Ovary (tissue), 9 donors: ENCODE data around the gene POLR1C. TPM values are rescaled to one million over a fixed set of nuclear protein-coding genes. Genes with fewer than 3 reads are reported as not detected.

ENCODE experiments used
- DNase-seq, 5 donors: peaks; one replicate each; pipeline ENCODE4 v3.0.0-alpha.2; 2019 to 2020
- H3K27ac ChIP-seq, 2 donors: fragments of 200-600 bp; one replicate each; pipeline versions ENCODE4 v1.5.1 to v1.8.0; 2019 to 2022
- H3K27me3 ChIP-seq: fragments of 200-600 bp; one replicate; pipeline ENCODE4 v1.8.0; 2022
- H3K36me3 ChIP-seq: fragments of 200-600 bp; sonication (generic); one replicate; pipeline ENCODE4 v1.5.1; 2019
- H3K4me1 ChIP-seq: one replicate; pipeline ENCODE4 v1.8.1; 2013; ENCODE audit warnings: mild to moderate bottlenecking, moderate library complexity; ENCODE audit not compliant: insufficient read depth
- H3K4me3 ChIP-seq: fragments of 200-600 bp; sonication (generic); one replicate; pipeline ENCODE4 v1.5.1; 2017
- H3K9me3 ChIP-seq, 2 donors: fragments of 200-600 bp in 1 of 2; sonication (generic) in 1 of 2; one replicate each; pipeline versions ENCODE4 v1.5.1 to v1.8.1; 2013 to 2019; ENCODE audit warnings: mild to moderate bottlenecking in 1 of 2, moderate library complexity in 1 of 2
- EP300 ChIP-seq: sonication (generic); formaldehyde crosslinking; IDR thresholded peaks from one replicate; pipeline ENCODE4 v1.6.1; 2017; ENCODE audit warnings: antibody characterized with exemption
- POLR2A ChIP-seq: fragments of 450-650 bp; IDR thresholded peaks from one replicate; pipeline ENCODE4 v1.6.1; 2017; ENCODE audit warnings: antibody characterized with exemption, mild to moderate bottlenecking, moderate library complexity
- WGBS, 3 donors: extraction: QIAGEN DNeasy Blood & Tissue Kit in 1 of 3; methylation state at CpG; one replicate each; pipeline versions ENCODE4 v1.1.5 to v1.1.7; 2013 to 2017; 5-methylcytosine and 5-hydroxymethylcytosine counted together
- intact Hi-C, 4 donors: fragments of 100-400 bp; cut with DNase I; formaldehyde crosslinking; loops; one replicate each; pipeline versions ENCODE4 v1.11.0 to v1.15.1; 2022 to 2023
- polyA plus RNA-seq, 2 donors: library from polyadenylated mRNA; stranded (reverse); fragments of 200-250 nt in 1 of 2; fragments of 350-450 nt in 1 of 2; fragmentation: Illumina TruSeq in 1 of 2; extraction: RNeasy Lipid Tissue Mini Kit (QIAGEN cat#74804) in 1 of 2; gene quantifications; one replicate each; pipeline ENCODE4 v1.2.3, GENCODE V29; 2013 to 2014
- total RNA-seq, 7 donors: library from RNA; depleted of rRNA in 2 of 7; stranded (reverse); fragments of >200 nt in 2 of 7; fragmentation: NEBNext Ultra II Directional in 3 of 7; extraction: Animal tissue kit (Norgen Biotek cat#: 25700) in 3 of 7; gene quantifications; one replicate each; pipeline versions ENCODE4 v1.1.0 to v1.2.4, GENCODE V29; 2016 to 2023
- TF ChIP-seq, protein P1 (sequence below), 3 donors: fragments of 450-650 bp in 2 of 3; fragments of 200-600 bp in 1 of 3; IDR thresholded peaks; one replicate each; pipeline versions ENCODE4 v1.5.1 to v1.8.0; 2016 to 2022; ENCODE audit warnings: antibody characterized with exemption in 3 of 3, mild to moderate bottlenecking in 1 of 3
- donor health status: DM: no; HTN: no; CAD: no; lungs with moderate emphysema.
- donor health status: DM: no; HTN: no; CAD: no.
- donor health status: Bipolar disorder and iron deficiency.
- donor health status: DM: yes; HTN: yes; CAD: no.
- donor health status: DM: no; HTN: no; CAD: no.
- donor health status: DM: yes; HTN: yes; CAD: no.

POLR1C gene
- total and polyA plus RNA-seq, 9 donors = 18.1 to 48.6 (median 32.0) TPM

DNA sequence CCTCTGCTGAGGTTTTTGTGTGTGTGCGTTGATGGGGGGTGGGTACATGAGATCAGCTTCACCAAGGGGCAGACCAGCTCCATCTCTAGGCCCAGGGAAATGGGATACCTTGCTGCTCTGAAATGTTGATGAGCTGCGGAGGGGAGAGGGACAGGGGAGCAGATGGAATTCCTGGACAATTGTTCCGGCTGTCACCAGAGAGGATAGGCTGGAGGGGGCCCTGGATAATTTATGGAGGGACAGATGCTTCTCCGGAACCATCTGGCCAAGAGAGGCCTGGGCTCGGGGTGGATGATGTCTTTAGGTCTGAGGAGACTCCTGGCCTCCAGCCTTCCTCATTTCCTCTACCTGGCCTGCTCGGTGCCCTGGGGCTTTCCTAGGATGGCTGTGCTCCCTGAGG, 41.4 kb upstream of the POLR1C start:
- 65 to 72% (median 66%) methylated on average over 6 of the region's 6 CpGs for WGBS, 3 donors
- Histone ChIP-seq H3K9me3 (no peaks in the 10 kb centered on the region), H3K4me3 (no peak overlapping the region), H3K27ac (no peak overlapping the region), H3K4me1 (peaks cover 7% of the 10 kb centered on the region), H3K36me3 (no peaks in the 10 kb centered on the region), H3K27me3 (no peaks in the 10 kb centered on the region)
- intact Hi-C loops = no loop called here
- TF ChIP-seq, protein P1, sequence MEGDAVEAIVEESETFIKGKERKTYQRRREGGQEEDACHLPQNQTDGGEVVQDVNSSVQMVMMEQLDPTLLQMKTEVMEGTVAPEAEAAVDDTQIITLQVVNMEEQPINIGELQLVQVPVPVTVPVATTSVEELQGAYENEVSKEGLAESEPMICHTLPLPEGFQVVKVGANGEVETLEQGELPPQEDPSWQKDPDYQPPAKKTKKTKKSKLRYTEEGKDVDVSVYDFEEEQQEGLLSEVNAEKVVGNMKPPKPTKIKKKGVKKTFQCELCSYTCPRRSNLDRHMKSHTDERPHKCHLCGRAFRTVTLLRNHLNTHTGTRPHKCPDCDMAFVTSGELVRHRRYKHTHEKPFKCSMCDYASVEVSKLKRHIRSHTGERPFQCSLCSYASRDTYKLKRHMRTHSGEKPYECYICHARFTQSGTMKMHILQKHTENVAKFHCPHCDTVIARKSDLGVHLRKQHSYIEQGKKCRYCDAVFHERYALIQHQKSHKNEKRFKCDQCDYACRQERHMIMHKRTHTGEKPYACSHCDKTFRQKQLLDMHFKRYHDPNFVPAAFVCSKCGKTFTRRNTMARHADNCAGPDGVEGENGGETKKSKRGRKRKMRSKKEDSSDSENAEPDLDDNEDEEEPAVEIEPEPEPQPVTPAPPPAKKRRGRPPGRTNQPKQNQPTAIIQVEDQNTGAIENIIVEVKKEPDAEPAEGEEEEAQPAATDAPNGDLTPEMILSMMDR (IDR thresholded peaks at IDR 0.05) = no peak
- TF ChIP-seq POLR2A = no peak
- no peak for TF ChIP-seq EP300
- no peak for DNase-seq

DNA sequence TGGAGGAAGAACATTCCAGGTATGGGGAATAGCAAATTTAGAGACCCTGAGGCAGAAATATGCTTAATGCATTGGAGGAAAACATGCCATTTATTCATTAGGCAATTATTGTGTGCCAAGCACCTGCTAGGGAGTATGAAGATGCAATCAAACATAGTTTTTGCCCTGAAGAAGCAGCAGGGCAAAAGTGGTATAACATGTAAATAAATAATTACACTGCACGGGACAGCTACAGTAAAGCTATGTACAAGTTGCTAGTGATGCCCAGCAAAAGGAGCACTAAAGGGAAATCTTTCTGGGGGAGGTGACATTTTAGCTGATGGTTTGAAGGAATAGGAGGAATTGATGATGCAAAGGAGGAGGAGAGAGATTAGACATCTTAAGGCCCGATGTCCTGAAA, 40.1 kb upstream of the POLR1C start:
- DNase-seq = no peak
- no peaks in the 10 kb centered on the region for H3K27me3 ChIP-seq
- TF ChIP-seq POLR2A = no peak
- TF ChIP-seq EP300 = no peak
- peaks cover 7% of the 10 kb centered on the region for H3K4me1 ChIP-seq
- 3 to 17% (median 4%) methylated on average over 2 of the region's 2 CpGs for WGBS, 3 donors
- intact Hi-C loops = no loop called here
- no peaks in the 10 kb centered on the region for H3K36me3 ChIP-seq
- H3K4me3 ChIP-seq = peak overlapping the region; percentile 57
- H3K27ac ChIP-seq = peak overlapping the region in 1 of 2 donors; percentile 82
- no peaks in the 10 kb centered on the region for H3K9me3 ChIP-seq

DNA sequence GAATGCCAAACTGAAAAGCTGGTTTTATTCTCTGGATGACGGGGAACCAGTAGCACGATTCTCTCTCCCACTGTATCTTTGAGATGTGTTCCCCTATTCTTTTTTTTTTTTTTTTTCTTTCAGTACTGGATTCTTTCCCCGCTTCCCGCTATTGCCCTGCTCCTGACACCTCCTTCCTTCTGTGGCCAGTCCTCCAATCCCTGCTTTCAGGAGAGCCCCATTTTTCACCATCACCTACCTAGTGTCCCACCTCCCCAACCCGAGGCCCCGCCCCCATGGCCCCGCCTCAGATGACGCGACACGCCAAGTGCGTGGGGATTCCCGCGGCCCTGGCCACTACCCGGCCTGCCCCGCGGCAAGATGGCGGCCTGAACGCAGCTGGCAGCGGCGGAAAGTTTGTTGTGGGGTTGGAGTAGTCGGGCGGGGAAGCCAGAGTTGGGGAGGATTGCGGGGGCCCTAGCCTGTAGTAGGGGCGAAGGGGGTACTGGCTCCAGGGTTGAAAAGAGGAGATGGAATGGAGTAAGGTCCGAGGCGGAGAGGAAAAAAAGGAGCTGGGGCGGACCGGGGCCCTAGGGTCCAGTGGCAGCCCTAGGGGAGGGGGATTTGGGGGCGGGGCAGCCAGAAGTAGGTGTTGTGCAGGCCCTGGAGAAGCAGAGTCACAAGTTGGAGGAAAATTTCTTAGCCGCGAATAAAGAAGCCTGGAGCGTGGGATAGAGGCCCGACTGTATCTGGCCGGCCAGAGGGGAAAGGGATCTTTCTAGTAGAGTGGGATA, 39.5 kb upstream of the POLR1C start, which contains the start of gene TJAP1:
Gene TJAP1 (plus strand): TSS at position 336 of the 773 bp plus-strand sequence. CDS start 21,432 bp downstream, outside the sequence.
- TF ChIP-seq, protein P1 (IDR thresholded peaks at IDR 0.05) = no peak
- TF ChIP-seq POLR2A (peak; percentile 71), EP300 (no peak)
- WGBS, 3 donors = 0 to 2% (median 1%) methylated on average over 34 of the region's 34 CpGs
- peak within 1 kb of the TSS; percentile 57 for H3K4me3 ChIP-seq
- intact Hi-C loops = no loop called here
- H3K9me3 ChIP-seq = no peaks in the 10 kb centered on the region
- peaks cover 7% of the 10 kb centered on the region for H3K4me1 ChIP-seq
- peak; percentile 94 to 98 (median 96) for DNase-seq
- no peaks in the 10 kb centered on the region for H3K36me3 ChIP-seq
- no peaks in the 10 kb centered on the region for H3K27me3 ChIP-seq
- H3K27ac ChIP-seq = peak within 1 kb of the TSS; percentile 81 to 82

DNA sequence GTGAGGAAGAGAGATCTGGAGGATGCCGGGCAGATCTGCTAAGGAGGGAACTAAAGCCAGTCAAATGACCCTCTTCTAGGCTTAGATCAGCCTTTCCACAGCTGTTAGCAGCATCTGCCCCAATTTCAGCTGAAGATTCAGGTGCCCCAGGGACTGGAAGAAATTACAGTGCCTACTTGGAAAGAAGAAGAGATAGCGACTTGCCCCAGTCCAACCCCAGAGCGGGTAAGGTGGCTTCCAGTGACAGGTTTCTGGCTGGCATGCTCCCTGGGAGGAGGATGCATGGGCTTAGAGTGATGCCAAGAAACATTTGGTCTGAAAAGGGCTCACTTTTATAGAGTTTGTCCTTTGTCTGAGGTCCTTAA, 38.9 kb upstream of the POLR1C start:
- TF ChIP-seq, protein P1 (IDR thresholded peaks at IDR 0.05) = no peak
- 13 to 27% (median 19%) methylated on average over 3 of the region's 3 CpGs for WGBS, 3 donors

DNA sequence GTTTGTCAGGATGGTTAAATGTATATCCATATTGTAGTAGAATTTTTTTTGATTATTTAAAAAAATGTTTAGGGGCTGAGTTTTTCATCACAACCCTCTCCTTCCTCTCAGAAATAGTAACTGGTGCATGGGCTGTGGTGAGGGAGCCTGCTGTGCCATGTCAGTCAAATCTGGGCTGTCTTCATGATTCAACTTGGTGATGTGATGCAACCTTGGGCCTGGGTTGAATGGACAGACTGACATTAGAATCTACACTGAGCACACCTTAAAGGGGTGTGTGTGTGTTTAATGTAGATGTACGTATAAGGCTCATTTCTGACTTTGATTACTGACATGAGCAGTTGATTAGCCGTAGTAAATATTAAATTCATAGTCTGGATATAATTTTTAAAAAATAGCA, 35.8 kb upstream of the POLR1C start:
- DNase-seq = no peak
- H3K27ac ChIP-seq = no peak overlapping the region
- H3K36me3 ChIP-seq = no peaks in the 10 kb centered on the region
- H3K4me3 ChIP-seq = no peak overlapping the region
- H3K27me3 ChIP-seq = no peaks in the 10 kb centered on the region
- TF ChIP-seq, protein P1 (IDR thresholded peaks at IDR 0.05) = no peak
- TF ChIP-seq POLR2A (no peak), EP300 (no peak)
- 90 to 95% (median 93%) methylated on average over 2 of the region's 2 CpGs for WGBS, 3 donors
- peaks cover 7% of the 10 kb centered on the region for H3K4me1 ChIP-seq
- intact Hi-C loops = no loop called here
- no peaks in the 10 kb centered on the region for H3K9me3 ChIP-seq

More for the DNA sequence above, 38.9 kb upstream of the POLR1C start:
- intact Hi-C loops = no loop called here
- Histone ChIP-seq H3K4me3 (peak overlapping the region; percentile 57), H3K9me3 (no peaks in the 10 kb centered on the region), H3K4me1 (peaks cover 7% of the 10 kb centered on the region), H3K36me3 (no peaks in the 10 kb centered on the region), H3K27me3 (no peaks in the 10 kb centered on the region), H3K27ac (peak overlapping the region; percentile 81 to 82)
- no peak for DNase-seq
